PC-3 (cell line): ENCODE results near the gene CORO6. TPM values are rescaled to one million over a fixed set of nuclear protein-coding genes. Genes with fewer than 3 reads are reported as not detected.
A peak's percentile ranks its signal among the peaks of the same experiment; 100 is the strongest.

ENCODE experiments used
- ATAC-seq: fragments of 200-7000 bp; cut with Tn5 transposase; 2 replicates; pipeline ENCODE4 v1.9.1; 2020; ENCODE audit warnings: mild to moderate bottlenecking, moderate library complexity
- BruUV-seq: library from RNA; stranded (reverse); fragments of 400-500 nt; replicated peaks from 2 replicates; lab custom pipeline; 2021; lab: Mats Ljungman, UMichigan
- CTCF ChIA-PET: fragments of 300-600 bp; sonication (Branson Sonifier 250); formaldehyde crosslinking; loops from one replicate; lab custom pipeline; 2022; ENCODE audit warnings: antibody characterized with exemption; lab: Charles Lee
- POLR2A ChIA-PET: fragments of 300-600 bp; sonication (Branson Sonifier 250); formaldehyde crosslinking; loops from one replicate; lab custom pipeline; 2022; ENCODE audit warnings: antibody characterized with exemption; ENCODE audit not compliant: unreplicated experiment; lab: Charles Lee
- DNase-seq: peaks from one replicate; pipeline ENCODE4 v3.0.0-alpha.2; 2015
- H2AFZ ChIP-seq: fragments of 300-600 bp; sonication (generic); 2 replicates; pipeline ENCODE4 v1.6.0; 2016; ENCODE audit warnings: antibody characterized with exemption, low read length
- H3F3A ChIP-seq: fragments of 300-600 bp; sonication (generic); one replicate; pipeline ENCODE4 v1.6.0; 2017; ENCODE audit warnings: antibody characterized with exemption, low read length, control low read depth, mild to moderate bottlenecking; ENCODE audit not compliant: unreplicated experiment
- H3K27ac ChIP-seq: fragments of 300-600 bp; sonication (generic); 2 replicates; pipeline ENCODE4 v1.5.1; 2016; ENCODE audit warnings: mild to moderate bottlenecking, low read length
- H3K27me3 ChIP-seq: fragments of 300-600 bp; sonication (generic); 2 replicates; pipeline ENCODE4 v1.6.1; 2016; ENCODE audit warnings: low read length, mixed read lengths
- H3K36me3 ChIP-seq: fragments of 300-600 bp; sonication (generic); 2 replicates; pipeline ENCODE4 v1.6.1; 2016; ENCODE audit warnings: low read depth, mixed run types, low read length, mixed read lengths
- H3K4me1 ChIP-seq: fragments of 300-600 bp; sonication (generic); 2 replicates; pipeline ENCODE4 v1.5.1; 2016; ENCODE audit warnings: low read length; ENCODE audit not compliant: insufficient read depth
- H3K4me2 ChIP-seq: fragments of 300-600 bp; sonication (generic); 2 replicates; pipeline ENCODE4 v1.6.0; 2016; ENCODE audit warnings: low read length
- H3K4me3 ChIP-seq: fragments of 300-600 bp; sonication (generic); 2 replicates; pipeline ENCODE4 v1.5.1; 2016; ENCODE audit warnings: mild to moderate bottlenecking, low read length, mixed read lengths
- H3K79me2 ChIP-seq: fragments of 300-600 bp; sonication (generic); 2 replicates; pipeline ENCODE4 v1.6.1; 2017; ENCODE audit warnings: low read length, mixed read lengths
- H3K9ac ChIP-seq: fragments of 300-600 bp; sonication (generic); 2 replicates; pipeline ENCODE4 v1.6.0; 2016; ENCODE audit warnings: mild to moderate bottlenecking, low read length
- H3K9me2 ChIP-seq: fragments of 300-600 bp; sonication (generic); replicated peaks from 2 replicates; pipeline ENCODE4 v1.6.1; 2016; ENCODE audit warnings: mixed run types, low read length, mixed read lengths
- H3K9me3 ChIP-seq: fragments of 300-600 bp; sonication (generic); 2 replicates; pipeline ENCODE4 v1.6.1; 2016; ENCODE audit warnings: low read length, mixed read lengths
- H4K20me1 ChIP-seq: fragments of 300-600 bp; sonication (generic); 2 replicates; pipeline ENCODE4 v1.6.1; 2016; ENCODE audit warnings: low read length, mixed read lengths
- CTCF ChIP-seq: fragments of 300-600 bp; sonication (generic); conservative IDR thresholded peaks from 2 replicates; pipeline ENCODE4 v1.5.1; 2017; ENCODE audit warnings: antibody characterized with exemption, low read depth, mild to moderate bottlenecking, low read length
- EZH2 ChIP-seq: fragments of 300-600 bp; sonication (generic); IDR thresholded peaks from one replicate; pipeline ENCODE4 v1.6.1; 2017; ENCODE audit warnings: antibody characterized with exemption, mild to moderate bottlenecking, low read length; ENCODE audit not compliant: unreplicated experiment
- EZH2phosphoT487 ChIP-seq: fragments of 300-600 bp; sonication (generic); IDR thresholded peaks from 2 replicates; pipeline ENCODE4 v1.6.1; 2018; ENCODE audit warnings: mild to moderate bottlenecking, antibody characterized with exemption, low read length, borderline replicate concordance
- intact Hi-C: fragments of 100-400 bp; cut with micrococcal nuclease; formaldehyde crosslinking; loops from 2 replicates; pipeline ENCODE4 v1.9.0; 2023
- total RNA-seq: library from RNA; depleted of rRNA; stranded (reverse); fragments of >200 nt; gene quantifications from 2 replicates; pipeline ENCODE4 v1.2.3, GENCODE V29; 2014

The CORO6 gene
- total RNA-seq, 1 experiment from 2014 or later, result 0.44 TPM

GRCh38 chr17:29595943-29596774 lies 26.6 kb downstream of the CORO6 start:
- Histone ChIP-seq H3K27ac (no peak overlapping the region), H3K36me3 (no peaks in the 10 kb centered on the region), H3K4me3 (no peak overlapping the region), H3K4me1 (peaks cover 33% of the 10 kb centered on the region), H2AFZ (no peak overlapping the region), H3K9me3 (no peaks in the 10 kb centered on the region), H3K4me2 (no peak overlapping the region), H3K79me2 (peaks cover 8% of the 10 kb centered on the region; the same call in 1 of the 2 replicates), H3K9ac (no peak overlapping the region), H3K27me3 (no peaks in the 10 kb centered on the region), H4K20me1 (no peaks in the 10 kb centered on the region), H3F3A (no peaks in the 10 kb centered on the region), H3K9me2 (no peaks in the 10 kb centered on the region)
- no peak for ATAC-seq
- intact Hi-C loops, result no loop called here
- ChIA-PET CTCF (interaction anchor here (0.8 kb wide), 1 partner anchor 21 kb away, joined by 3 read pairs; no protein-coding TSS in a partner anchor), POLR2A (no interaction called here)
- BruUV-seq, result no TSS peak
- TF ChIP-seq EZH2phosphoT487 (no peak), EZH2 (no peak), CTCF (no peak)
- DNase-seq, result no peak

- no peaks in the 10 kb centered on the region for H4K20me1 ChIP-seq
- TF ChIP-seq CTCF (no peak), EZH2 (no peak), EZH2phosphoT487 (no peak)
- BruUV-seq, result no TSS peak
- ChIA-PET CTCF (interaction anchor here (0.8 kb wide), 1 partner anchor 22 kb away, joined by 3 read pairs; no protein-coding TSS in a partner anchor), POLR2A (no interaction called here)
- no peaks in the 10 kb centered on the region for H3K27me3 ChIP-seq
- no peak overlapping the region for H2AFZ ChIP-seq
- no peak overlapping the region for H3K9ac ChIP-seq
- no peak overlapping the region for H3K27ac ChIP-seq
- no peaks in the 10 kb centered on the region for H3K9me3 ChIP-seq
- intact Hi-C loops, result no loop called here
- no peaks in the 10 kb centered on the region for H3K9me2 ChIP-seq
- H3K36me3 ChIP-seq, result no peaks in the 10 kb centered on the region
- H3K4me1 ChIP-seq, result peaks cover 35% of the 10 kb centered on the region
- H3F3A ChIP-seq, result no peaks in the 10 kb centered on the region
- no peak overlapping the region for H3K4me3 ChIP-seq
- H3K4me2 ChIP-seq, result 0 out of 2 replicates have a peak overlapping the region, but pooled peaks have one; percentile 7
- DNase-seq (peak; percentile 30), ATAC-seq (no peak)
- peaks cover 8% of the 10 kb centered on the region; the same call in 1 of the 2 replicates for H3K79me2 ChIP-seq
Measured at GRCh38 chr17:29595107-29595942, 27.4 kb downstream of the CORO6 start.
